MM.1S (cell line): ENCODE measurements around the gene TTC1.

Source experiments
- EZH2phosphoT487 ChIP-seq: fragments of 300-600 bp; sonication (generic); IDR thresholded peaks from 2 replicates; pipeline ENCODE4 v1.6.1; 2018; ENCODE audit warnings: antibody characterized with exemption, low read length
- TF ChIP-seq, protein P1 (sequence below): fragments of 300-600 bp; sonication (generic); IDR thresholded peaks from 2 replicates; pipeline ENCODE4 v1.5.1; 2016; ENCODE audit warnings: antibody characterized with exemption, low read length, mixed read lengths

DNA sequence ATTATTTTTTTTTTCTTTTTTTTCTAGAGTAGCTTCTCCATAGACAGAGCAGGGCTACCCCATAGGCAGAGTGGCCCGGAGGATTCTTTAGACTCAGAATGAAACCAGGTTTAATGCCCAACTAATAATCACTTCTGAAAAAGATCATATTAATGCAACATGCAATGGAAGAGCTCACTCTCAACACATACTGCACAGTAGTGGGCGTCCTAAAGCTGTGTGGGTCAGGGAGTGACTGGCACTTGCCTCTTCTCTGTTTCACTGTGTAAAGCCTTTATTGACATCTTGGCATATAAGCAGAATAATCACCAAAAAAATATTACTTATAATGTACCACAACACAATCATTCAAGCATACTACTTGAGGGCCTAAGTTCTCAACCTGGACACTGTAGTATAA lies 99.2 kb downstream of the TTC1 start:
- TF ChIP-seq, protein P1, sequence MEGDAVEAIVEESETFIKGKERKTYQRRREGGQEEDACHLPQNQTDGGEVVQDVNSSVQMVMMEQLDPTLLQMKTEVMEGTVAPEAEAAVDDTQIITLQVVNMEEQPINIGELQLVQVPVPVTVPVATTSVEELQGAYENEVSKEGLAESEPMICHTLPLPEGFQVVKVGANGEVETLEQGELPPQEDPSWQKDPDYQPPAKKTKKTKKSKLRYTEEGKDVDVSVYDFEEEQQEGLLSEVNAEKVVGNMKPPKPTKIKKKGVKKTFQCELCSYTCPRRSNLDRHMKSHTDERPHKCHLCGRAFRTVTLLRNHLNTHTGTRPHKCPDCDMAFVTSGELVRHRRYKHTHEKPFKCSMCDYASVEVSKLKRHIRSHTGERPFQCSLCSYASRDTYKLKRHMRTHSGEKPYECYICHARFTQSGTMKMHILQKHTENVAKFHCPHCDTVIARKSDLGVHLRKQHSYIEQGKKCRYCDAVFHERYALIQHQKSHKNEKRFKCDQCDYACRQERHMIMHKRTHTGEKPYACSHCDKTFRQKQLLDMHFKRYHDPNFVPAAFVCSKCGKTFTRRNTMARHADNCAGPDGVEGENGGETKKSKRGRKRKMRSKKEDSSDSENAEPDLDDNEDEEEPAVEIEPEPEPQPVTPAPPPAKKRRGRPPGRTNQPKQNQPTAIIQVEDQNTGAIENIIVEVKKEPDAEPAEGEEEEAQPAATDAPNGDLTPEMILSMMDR: no peak
- TF ChIP-seq EZH2phosphoT487: no peak
